ENCODE data around the gene PRAF2. TPM values are rescaled to one million over a fixed set of nuclear protein-coding genes. Genes with fewer than 3 reads are reported as not detected.

Gene PRAF2
- total and polyA plus RNA-seq, 9 of the 15 experiments (the other 6 are each of a cell fraction or from before 2014, with no cell fraction given): 0.24 to 5.7 (median 2.0) TPM

GRCh38 chrX:49054073-49054762, 19.6 kb downstream of the PRAF2 start (continued):
- TF ChIP-seq VEZF1 (CRISPR knock-in tag; IDR thresholded peaks at IDR 0.05) (no peak), MTA3 (IDR thresholded peaks at IDR 0.05; ENCODE audit: borderline replicate concordance) (no peak), TRIM28 (IDR thresholded peaks at IDR 0.05) (0 out of 2 replicates have a peak, but pooled peaks have one; percentile 68), ZNF384 (IDR thresholded peaks at IDR 0.05; ENCODE audit: low read depth, low read length) (no peak), ZNF644 (tag; IDR thresholded peaks at IDR 0.05; ENCODE audit: low read depth) (no peak)
- TF ChIP-seq, protein P1, sequence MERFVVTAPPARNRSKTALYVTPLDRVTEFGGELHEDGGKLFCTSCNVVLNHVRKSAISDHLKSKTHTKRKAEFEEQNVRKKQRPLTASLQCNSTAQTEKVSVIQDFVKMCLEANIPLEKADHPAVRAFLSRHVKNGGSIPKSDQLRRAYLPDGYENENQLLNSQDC (CRISPR knock-in tag; IDR thresholded peaks at IDR 0.05): no peak
- TF ChIP-seq, protein P2, sequence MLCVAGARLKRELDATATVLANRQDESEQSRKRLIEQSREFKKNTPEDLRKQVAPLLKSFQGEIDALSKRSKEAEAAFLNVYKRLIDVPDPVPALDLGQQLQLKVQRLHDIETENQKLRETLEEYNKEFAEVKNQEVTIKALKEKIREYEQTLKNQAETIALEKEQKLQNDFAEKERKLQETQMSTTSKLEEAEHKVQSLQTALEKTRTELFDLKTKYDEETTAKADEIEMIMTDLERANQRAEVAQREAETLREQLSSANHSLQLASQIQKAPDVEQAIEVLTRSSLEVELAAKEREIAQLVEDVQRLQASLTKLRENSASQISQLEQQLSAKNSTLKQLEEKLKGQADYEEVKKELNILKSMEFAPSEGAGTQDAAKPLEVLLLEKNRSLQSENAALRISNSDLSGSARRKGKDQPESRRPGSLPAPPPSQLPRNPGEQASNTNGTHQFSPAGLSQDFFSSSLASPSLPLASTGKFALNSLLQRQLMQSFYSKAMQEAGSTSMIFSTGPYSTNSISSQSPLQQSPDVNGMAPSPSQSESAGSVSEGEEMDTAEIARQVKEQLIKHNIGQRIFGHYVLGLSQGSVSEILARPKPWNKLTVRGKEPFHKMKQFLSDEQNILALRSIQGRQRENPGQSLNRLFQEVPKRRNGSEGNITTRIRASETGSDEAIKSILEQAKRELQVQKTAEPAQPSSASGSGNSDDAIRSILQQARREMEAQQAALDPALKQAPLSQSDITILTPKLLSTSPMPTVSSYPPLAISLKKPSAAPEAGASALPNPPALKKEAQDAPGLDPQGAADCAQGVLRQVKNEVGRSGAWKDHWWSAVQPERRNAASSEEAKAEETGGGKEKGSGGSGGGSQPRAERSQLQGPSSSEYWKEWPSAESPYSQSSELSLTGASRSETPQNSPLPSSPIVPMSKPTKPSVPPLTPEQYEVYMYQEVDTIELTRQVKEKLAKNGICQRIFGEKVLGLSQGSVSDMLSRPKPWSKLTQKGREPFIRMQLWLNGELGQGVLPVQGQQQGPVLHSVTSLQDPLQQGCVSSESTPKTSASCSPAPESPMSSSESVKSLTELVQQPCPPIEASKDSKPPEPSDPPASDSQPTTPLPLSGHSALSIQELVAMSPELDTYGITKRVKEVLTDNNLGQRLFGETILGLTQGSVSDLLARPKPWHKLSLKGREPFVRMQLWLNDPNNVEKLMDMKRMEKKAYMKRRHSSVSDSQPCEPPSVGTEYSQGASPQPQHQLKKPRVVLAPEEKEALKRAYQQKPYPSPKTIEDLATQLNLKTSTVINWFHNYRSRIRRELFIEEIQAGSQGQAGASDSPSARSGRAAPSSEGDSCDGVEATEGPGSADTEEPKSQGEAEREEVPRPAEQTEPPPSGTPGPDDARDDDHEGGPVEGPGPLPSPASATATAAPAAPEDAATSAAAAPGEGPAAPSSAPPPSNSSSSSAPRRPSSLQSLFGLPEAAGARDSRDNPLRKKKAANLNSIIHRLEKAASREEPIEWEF (CRISPR knock-in tag; IDR thresholded peaks at IDR 0.05): no peak
- TF ChIP-seq, protein P3, sequence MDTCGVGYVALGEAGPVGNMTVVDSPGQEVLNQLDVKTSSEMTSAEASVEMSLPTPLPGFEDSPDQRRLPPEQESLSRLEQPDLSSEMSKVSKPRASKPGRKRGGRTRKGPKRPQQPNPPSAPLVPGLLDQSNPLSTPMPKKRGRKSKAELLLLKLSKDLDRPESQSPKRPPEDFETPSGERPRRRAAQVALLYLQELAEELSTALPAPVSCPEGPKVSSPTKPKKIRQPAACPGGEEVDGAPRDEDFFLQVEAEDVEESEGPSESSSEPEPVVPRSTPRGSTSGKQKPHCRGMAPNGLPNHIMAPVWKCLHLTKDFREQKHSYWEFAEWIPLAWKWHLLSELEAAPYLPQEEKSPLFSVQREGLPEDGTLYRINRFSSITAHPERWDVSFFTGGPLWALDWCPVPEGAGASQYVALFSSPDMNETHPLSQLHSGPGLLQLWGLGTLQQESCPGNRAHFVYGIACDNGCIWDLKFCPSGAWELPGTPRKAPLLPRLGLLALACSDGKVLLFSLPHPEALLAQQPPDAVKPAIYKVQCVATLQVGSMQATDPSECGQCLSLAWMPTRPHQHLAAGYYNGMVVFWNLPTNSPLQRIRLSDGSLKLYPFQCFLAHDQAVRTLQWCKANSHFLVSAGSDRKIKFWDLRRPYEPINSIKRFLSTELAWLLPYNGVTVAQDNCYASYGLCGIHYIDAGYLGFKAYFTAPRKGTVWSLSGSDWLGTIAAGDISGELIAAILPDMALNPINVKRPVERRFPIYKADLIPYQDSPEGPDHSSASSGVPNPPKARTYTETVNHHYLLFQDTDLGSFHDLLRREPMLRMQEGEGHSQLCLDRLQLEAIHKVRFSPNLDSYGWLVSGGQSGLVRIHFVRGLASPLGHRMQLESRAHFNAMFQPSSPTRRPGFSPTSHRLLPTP (IDR thresholded peaks at IDR 0.05; ENCODE audit: borderline replicate concordance, extremely low read depth, insufficient read length): no peak
